Astrocyte of the spinal cord (primary cell): ENCODE results near the gene FAAP20.

ENCODE experiments used
- DNase-seq: peaks from one replicate; pipeline ENCODE4 v3.0.0; 2011; ENCODE audit warnings: low read depth, low spot score
- H3K4me3 ChIP-seq: 2 replicates; pipeline ENCODE4 v1.5.1; 2011; ENCODE audit warnings: low read depth, mild to moderate bottlenecking, low read length, moderate library complexity
- in situ Hi-C: cut with HindIII; loops from 2 replicates; pipeline ENCODE4 v1.10.0; 2017; ENCODE audit warnings: low sequenced_read_pairs
- TF ChIP-seq, protein P1 (sequence below): IDR thresholded peaks from 2 replicates; pipeline ENCODE4 v1.5.1; 2012; ENCODE audit warnings: low read depth, mild to moderate bottlenecking, low read length, inconsistent platforms

The FAAP20 gene

DNA sequence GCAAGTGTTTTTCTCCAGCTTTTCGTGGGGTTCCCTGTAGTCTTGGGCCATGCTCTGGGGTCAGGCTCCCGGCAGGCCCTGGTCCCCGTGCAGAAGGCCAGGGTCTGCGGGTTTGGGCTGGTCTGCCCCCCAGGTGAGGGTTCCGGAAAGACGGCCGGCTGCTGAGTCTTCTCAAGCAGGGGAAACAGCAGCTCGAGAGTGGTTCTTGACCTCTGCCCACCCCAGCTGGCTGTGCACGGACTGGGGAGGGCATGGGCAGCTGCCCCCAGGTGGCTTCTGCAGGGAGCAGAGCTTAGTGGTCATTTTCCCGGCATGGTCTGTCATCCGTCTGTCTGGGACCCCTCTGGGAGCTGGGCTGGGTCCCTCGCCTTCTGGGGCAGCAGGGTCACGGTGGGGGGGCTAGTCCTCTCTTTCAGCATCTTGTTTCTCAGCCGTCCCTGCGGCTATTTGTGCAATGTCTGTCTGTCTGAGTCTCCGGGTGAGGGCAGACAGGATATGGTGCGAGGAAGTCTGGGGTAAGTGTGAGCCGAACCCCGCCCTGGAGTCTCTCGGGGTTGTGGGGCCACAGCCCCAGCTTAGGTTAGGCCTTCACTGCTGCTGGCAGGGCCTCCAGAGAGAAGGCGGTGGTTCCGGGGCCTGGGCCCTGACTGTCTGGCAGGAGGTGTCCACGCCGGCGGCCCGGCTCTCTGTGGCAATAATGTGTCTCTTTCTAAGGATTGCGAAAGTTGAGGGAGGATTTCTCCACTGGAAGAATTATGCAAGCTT is 39.6 kb upstream of the FAAP20 start:
- in situ Hi-C loops = no loop called here
- peak overlapping the region; percentile 88 for H3K4me3 ChIP-seq
- TF ChIP-seq, protein P1, sequence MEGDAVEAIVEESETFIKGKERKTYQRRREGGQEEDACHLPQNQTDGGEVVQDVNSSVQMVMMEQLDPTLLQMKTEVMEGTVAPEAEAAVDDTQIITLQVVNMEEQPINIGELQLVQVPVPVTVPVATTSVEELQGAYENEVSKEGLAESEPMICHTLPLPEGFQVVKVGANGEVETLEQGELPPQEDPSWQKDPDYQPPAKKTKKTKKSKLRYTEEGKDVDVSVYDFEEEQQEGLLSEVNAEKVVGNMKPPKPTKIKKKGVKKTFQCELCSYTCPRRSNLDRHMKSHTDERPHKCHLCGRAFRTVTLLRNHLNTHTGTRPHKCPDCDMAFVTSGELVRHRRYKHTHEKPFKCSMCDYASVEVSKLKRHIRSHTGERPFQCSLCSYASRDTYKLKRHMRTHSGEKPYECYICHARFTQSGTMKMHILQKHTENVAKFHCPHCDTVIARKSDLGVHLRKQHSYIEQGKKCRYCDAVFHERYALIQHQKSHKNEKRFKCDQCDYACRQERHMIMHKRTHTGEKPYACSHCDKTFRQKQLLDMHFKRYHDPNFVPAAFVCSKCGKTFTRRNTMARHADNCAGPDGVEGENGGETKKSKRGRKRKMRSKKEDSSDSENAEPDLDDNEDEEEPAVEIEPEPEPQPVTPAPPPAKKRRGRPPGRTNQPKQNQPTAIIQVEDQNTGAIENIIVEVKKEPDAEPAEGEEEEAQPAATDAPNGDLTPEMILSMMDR = peak; percentile 1
- peak; percentile 75 for DNase-seq

DNA sequence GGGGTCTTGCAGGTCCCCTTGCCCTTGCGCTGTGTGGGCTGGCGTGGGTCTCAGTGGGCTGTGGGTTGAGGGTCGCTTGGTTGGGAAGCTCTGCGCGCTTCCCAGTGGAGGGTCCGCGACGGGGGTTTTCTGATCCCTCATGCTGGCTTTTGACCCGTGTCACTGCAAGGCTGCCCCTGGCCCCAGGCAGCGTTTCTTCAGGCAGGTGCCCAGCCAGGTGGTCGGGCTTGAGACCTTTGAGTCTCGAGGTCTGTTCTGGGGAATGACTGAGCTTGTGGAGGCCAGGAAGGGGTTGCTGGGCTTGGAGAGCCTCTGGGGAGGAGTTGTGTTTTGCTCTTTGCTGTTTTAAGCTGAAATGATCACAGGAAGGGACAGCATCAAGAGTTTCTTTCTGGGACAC is 38.9 kb upstream of the FAAP20 start:
- in situ Hi-C loops = no loop called here
- TF ChIP-seq, protein P1 = no peak
- no peak for DNase-seq
- peak overlapping the region; percentile 88 for H3K4me3 ChIP-seq

DNA sequence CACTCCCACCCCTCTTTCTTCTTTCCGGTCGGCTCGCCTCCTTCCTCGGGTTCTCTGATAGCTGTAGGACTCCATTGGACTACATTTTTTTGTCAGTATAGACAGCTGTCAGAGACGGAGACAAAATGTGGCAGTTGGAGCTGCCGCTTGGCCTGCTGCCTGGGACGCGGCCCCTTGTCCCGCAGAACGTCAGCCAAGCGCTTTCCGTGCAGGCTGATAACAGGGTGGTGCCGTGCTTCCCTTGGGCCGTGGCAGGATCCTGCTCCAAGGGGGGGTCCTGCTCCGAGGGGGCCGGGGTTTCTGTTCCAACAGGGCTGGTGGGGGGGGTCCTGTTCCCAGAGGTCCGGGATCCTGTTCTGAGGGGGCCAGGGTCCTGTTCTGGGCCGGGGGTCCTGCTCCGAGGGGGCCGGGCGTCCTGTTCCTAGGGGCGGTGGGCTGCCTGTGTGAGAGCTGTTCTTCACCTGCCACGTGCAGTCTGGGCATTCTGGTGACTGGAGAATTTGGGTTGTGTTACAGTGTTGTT is 38.4 kb upstream of the FAAP20 start:
- in situ Hi-C loops = no loop called here
- TF ChIP-seq, protein P1 = no peak
- no peak for DNase-seq
- H3K4me3 ChIP-seq = peak overlapping the region; percentile 88

DNA sequence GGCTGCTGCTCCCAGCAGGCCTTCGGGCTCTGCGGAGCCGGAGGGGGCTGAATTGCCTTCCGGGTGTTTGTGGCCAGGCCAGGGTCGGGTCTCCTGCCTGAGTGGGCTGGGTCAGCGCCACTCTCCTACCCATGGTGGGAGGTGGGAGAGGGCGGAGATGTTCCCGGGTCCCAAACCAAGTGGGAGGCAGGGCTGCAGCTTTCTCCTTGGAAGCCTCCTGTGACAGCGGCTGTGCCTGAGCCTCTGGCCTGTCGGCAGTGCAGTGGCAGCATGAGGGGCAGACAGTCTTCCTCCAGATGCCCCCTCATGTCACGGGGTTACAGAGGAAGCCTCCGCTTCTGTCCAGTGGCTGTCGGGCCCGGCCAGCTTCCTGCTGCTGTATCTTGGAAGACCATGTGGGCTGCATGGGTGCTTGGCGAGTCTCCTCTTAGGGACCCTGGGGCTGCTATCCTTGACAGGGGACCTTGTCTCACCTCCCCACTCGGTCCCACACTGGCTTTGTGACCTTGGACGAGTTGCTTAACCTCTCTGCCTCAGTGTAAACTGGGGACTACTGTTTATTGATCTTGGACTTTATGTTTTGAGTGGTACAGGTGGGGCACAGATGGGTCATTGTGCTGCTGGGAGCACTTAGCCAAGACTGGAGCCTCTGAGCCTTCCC is 37.8 kb upstream of the FAAP20 start:
- in situ Hi-C loops = no loop called here
- peak overlapping the region; percentile 88 for H3K4me3 ChIP-seq
- TF ChIP-seq, protein P1 = no peak

DNA sequence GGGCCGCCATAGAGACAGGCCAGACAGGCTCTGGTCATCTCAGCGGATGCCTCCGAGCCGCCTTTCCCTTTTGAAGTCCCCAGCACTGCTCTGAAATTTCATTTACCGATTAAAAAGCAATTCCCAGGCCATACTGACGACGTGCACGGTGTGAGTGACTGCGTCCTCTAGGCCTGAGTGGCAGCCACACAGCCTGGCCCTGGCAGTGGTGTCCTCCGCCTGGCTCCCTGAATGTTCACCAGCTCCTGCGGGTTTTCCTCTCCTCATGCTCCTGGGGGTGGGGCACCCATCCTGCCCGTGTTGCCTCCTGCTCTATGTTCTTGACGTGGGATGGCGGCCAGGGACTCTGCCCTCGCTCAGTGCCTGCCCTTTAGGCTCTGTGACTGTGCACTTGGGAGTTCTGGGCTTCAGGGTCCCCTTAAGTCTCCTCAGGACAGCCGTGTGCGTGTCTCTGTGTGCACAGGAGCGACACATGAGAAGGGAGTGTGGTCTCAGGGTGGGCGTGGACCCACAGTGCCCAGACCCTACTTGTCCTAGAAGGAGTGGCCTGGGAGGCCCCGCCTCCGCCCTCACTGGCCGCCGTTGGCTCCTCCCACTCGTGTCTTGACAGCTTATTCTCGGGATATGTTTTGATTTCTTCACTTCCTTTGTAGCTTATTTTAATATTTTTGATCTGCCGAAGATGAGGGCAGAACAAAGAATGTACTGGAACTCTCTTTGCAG is 37.1 kb upstream of the FAAP20 start:
- in situ Hi-C loops = no loop called here
- TF ChIP-seq, protein P1 = no peak
- DNase-seq = peak; percentile 91
- H3K4me3 ChIP-seq = peak overlapping the region; percentile 88

More for the DNA sequence above, 37.8 kb upstream of the FAAP20 start:
- DNase-seq = no peak

DNA sequence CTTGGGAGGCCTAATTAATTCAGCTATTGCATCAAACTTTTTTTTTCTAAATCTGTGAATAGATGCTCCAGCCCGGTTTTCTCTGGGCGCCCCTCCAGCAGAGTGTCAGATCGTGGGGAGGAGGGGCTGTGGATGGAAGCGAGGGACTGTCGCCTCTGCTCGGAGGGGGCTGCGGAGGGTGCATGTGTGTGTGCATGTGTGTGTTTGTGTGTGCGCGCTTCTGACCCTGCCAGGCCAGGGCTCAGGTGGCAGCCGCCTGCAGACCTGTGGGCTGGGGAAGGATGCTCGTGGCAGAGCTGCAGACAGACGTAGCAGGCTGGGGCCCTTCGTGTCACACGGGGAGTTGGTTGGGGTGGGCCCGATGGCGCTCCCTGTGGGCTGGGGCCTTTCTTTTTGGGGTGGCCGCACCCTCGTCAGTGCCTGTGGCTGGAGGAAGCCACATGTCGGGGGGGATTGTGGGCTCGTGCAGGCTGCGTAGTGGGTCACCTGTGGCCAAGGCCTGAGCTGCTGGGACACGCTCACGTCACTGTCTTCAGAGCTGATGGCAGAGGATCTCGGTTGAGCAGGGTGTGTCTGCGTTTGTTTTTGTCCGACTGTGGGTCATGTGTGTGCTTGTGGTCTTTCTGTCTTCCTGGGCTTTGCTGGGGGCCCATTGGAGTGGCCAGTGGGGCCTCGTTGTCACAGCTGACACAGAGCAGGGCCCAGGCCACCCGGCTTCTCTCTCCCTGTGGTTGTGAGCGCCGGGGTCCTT is 36.4 kb upstream of the FAAP20 start:
- DNase-seq = no peak
- H3K4me3 ChIP-seq = peak overlapping the region; percentile 88
- in situ Hi-C loops = no loop called here
- TF ChIP-seq, protein P1 = no peak
